RPMI7951 (cell line): ENCODE results near the gene TENM4. TPM values are rescaled to one million over a fixed set of nuclear protein-coding genes. Genes with fewer than 3 reads are reported as not detected.
"Not testable (repeated sequence)": the region's sequence is repeated elsewhere in the genome, so short reads cannot be mapped to it uniquely, and the experiment has no call there.

Experiments
- DNase-seq: peaks from one replicate; pipeline ENCODE4 v3.0.0-alpha.2; 2012; ENCODE audit warnings: low read depth
- total RNA-seq: library from RNA; depleted of rRNA; stranded (reverse); fragments of >200 nt; shearing (Covaris generic); gene quantifications from 2 replicates; pipeline ENCODE4 v1.2.3, GENCODE V29; 2014

The TENM4 gene
- total RNA-seq, 1 experiment from 2014 or later = 25.1 TPM

GRCh38 chr11:79209540-79210266 is 231.1 kb downstream of the TENM4 start:
- DNase-seq = peak; percentile 24

GRCh38 chr11:79208126-79208525 is 232.7 kb downstream of the TENM4 start:
- DNase-seq = no peak

GRCh38 chr11:79206951-79207350 is 233.9 kb downstream of the TENM4 start:
- DNase-seq = no peak

- DNase-seq = no peak
These were observed 235.0 kb downstream of the TENM4 start for GRCh38 chr11:79205786-79206185.

GRCh38 chr11:79201677-79202347 is 239.0 kb downstream of the TENM4 start:
- peak; percentile 48 for DNase-seq

- DNase-seq = peak; percentile 33
These were observed 240.3 kb downstream of the TENM4 start for GRCh38 chr11:79200398-79201070.

GRCh38 chr11:79199729-79200354 is 241.0 kb downstream of the TENM4 start:
- no peak for DNase-seq

- peak; percentile 59 for DNase-seq
These were observed 242.0 kb downstream of the TENM4 start for GRCh38 chr11:79198898-79199250.

GRCh38 chr11:79198203-79198897 is 242.5 kb downstream of the TENM4 start:
- no peak for DNase-seq

GRCh38 chr11:79196950-79197349 is 243.9 kb downstream of the TENM4 start:
- no peak for DNase-seq

- no peak for DNase-seq
These were observed 245.6 kb downstream of the TENM4 start for GRCh38 chr11:79195209-79195608.

- no peak for DNase-seq
These were observed 247.0 kb downstream of the TENM4 start for GRCh38 chr11:79193663-79194310.

GRCh38 chr11:79192836-79193235 is 248.0 kb downstream of the TENM4 start:
- no peak for DNase-seq

- not testable (repeated sequence) for DNase-seq
These were observed 249.1 kb downstream of the TENM4 start for GRCh38 chr11:79191716-79192115.

GRCh38 chr11:79190553-79190952 is 250.3 kb downstream of the TENM4 start:
- not testable (repeated sequence) for DNase-seq

GRCh38 chr11:79189601-79190000 is 251.2 kb downstream of the TENM4 start:
- DNase-seq = no peak

- DNase-seq = no peak
These were observed 251.8 kb downstream of the TENM4 start for GRCh38 chr11:79189055-79189454.

- DNase-seq = no peak
These were observed 254.2 kb downstream of the TENM4 start for GRCh38 chr11:79186669-79187068.

- DNase-seq = peak; percentile 40
These were observed 255.5 kb downstream of the TENM4 start for GRCh38 chr11:79185351-79185750.

GRCh38 chr11:79184285-79184684 is 256.5 kb downstream of the TENM4 start:
- DNase-seq = no peak

GRCh38 chr11:79182794-79183193 is 258.0 kb downstream of the TENM4 start:
- DNase-seq = peak; percentile 39
